HUES48 (cell line): ENCODE results near the gene CTNNA1.
A peak's percentile ranks its signal among the peaks of the same experiment; 100 is the strongest.
"Not testable (repeated sequence)": the region's sequence is repeated elsewhere in the genome, so short reads cannot be mapped to it uniquely, and the experiment has no call there.

ENCODE experiments used
- H3K27ac ChIP-seq: one replicate; pipeline ENCODE4 v1.7.0; 2013; ENCODE audit warnings: low read depth, low read length, inconsistent platforms
- H3K27me3 ChIP-seq: 2 replicates; pipeline ENCODE4 v1.6.1; 2013; ENCODE audit warnings: mild to moderate bottlenecking, low read length; ENCODE audit not compliant: control insufficient read depth, insufficient read depth
- H3K36me3 ChIP-seq: 2 replicates; pipeline ENCODE4 v1.6.1; 2013; ENCODE audit warnings: low read length; ENCODE audit not compliant: control insufficient read depth, insufficient read depth
- H3K4me1 ChIP-seq: 2 replicates; pipeline ENCODE4 v1.6.1; 2013; ENCODE audit warnings: mild to moderate bottlenecking, low read length; ENCODE audit not compliant: control insufficient read depth, insufficient read depth
- H3K4me3 ChIP-seq: 2 replicates; pipeline ENCODE4 v1.5.1; 2013; ENCODE audit warnings: mild to moderate bottlenecking, low read depth, low read length
- H3K9ac ChIP-seq: 2 replicates; pipeline ENCODE4 v1.6.1; 2013; ENCODE audit warnings: mild to moderate bottlenecking, low read depth, low read length, moderate library complexity
- H3K9me3 ChIP-seq: 2 replicates; pipeline ENCODE4 v1.6.1; 2013; ENCODE audit warnings: low read length; ENCODE audit not compliant: control insufficient read depth, insufficient read depth

Gene CTNNA1

DNA sequence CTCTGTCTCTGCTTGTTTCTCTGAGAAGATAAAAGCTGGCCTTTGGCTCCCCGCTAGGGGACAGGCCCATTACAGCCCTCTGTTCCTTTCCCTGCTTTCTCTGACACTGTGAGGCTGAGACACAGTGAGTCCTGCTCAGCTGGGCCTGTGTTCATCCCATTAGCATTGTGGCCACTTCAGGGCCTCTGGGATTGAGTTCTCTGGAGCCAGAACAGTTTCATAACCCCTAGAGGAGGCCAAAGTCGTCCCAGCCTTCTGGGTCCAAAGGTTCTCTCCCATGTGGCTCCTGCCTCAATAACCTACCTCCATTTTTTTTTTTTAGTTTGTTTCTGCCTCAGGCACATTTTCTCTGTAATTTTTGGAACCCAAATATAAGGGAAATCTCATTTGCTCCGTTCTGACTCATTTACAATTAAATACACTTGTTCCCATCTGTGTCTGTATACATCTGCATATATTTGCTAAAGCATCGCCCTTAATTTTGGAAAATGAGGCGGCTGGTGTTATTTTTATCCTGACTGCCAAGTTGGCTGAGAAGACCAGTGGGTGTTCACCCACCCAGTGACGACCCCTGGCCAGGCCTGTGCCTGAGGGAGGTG is 27.3 kb upstream of the CTNNA1 start:
- H3K27ac ChIP-seq: peak overlapping the region; percentile 70
- H3K9me3 ChIP-seq: no peaks in the 10 kb centered on the region
- H3K27me3 ChIP-seq: no peaks in the 10 kb centered on the region
- H3K4me3 ChIP-seq: no peak overlapping the region
- peaks cover 38% of the 10 kb centered on the region for H3K4me1 ChIP-seq
- peak overlapping the region; percentile 38 for H3K9ac ChIP-seq
- H3K36me3 ChIP-seq: no peaks in the 10 kb centered on the region

DNA sequence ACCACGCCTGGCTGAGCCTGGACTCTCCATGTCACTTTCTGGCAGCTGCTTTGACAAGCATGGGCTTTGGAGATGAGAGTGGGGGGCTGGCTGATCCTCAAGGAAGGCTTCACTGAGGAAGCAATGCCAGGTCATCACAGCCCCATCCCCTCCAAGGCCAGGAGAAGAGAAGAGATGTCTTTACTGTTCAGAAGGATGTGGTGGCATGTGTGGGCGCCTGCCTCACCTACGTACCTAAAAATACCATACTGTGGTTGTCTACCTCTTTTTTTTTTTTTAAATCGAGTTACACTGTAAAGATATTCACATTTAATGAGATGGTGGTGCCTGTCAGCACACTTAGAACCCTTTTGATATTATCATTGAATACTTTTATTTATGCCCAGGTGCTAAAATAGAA is 26.4 kb upstream of the CTNNA1 start:
- H3K4me1 ChIP-seq: peaks cover 36% of the 10 kb centered on the region
- no peaks in the 10 kb centered on the region for H3K9me3 ChIP-seq
- H3K27ac ChIP-seq: no peak overlapping the region
- no peaks in the 10 kb centered on the region for H3K27me3 ChIP-seq
- no peaks in the 10 kb centered on the region for H3K36me3 ChIP-seq
- H3K4me3 ChIP-seq: no peak overlapping the region
- H3K9ac ChIP-seq: no peak overlapping the region

DNA sequence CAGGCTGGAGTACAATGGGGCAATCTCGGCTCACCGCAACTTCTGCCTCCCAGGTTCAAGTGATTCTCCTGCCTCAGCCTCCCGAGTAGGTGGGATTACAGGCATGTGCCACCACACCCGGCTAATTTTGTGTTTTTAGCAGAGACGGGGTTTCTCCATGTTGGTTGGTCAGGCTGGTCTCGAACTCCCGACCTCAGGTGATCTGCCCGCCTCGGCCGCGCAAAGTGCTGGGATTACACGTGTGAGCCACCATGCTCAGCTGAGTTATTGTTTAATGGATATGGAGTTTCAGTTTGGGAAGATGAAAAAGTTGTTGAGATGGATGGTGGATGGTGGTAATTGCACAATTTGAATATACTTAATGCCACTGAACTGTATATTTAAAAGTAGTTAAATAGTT is 22.7 kb upstream of the CTNNA1 start:
- not testable (repeated sequence) for H3K4me1 ChIP-seq, H3K4me3 ChIP-seq, H3K9me3 ChIP-seq, H3K36me3 ChIP-seq, H3K27ac ChIP-seq, H3K9ac ChIP-seq, H3K27me3 ChIP-seq

DNA sequence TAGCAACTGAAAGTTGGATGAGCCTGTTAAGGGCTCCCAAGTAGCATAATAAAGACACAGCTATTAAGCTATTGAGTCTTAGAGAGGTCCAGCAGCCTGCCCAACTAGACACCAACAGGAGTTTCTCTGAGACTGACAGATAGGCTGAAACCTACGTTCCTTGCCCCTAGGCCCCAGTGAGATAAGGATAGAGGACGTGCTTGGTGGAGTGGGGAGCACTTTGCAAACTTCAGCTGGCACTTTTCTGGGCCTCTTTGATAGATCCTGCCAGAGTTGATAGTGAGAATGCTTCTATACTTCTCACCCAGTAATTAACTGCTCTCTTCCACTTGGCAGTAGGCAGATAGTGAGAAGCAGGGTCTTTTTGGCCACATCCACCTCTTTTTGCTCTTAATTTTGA is 20.8 kb upstream of the CTNNA1 start:
- no peaks in the 10 kb centered on the region for H3K27me3 ChIP-seq
- H3K4me1 ChIP-seq: no peaks in the 10 kb centered on the region
- H3K4me3 ChIP-seq: no peak overlapping the region
- no peak overlapping the region for H3K9ac ChIP-seq
- no peak overlapping the region for H3K27ac ChIP-seq
- no peaks in the 10 kb centered on the region for H3K9me3 ChIP-seq
- H3K36me3 ChIP-seq: no peaks in the 10 kb centered on the region

DNA sequence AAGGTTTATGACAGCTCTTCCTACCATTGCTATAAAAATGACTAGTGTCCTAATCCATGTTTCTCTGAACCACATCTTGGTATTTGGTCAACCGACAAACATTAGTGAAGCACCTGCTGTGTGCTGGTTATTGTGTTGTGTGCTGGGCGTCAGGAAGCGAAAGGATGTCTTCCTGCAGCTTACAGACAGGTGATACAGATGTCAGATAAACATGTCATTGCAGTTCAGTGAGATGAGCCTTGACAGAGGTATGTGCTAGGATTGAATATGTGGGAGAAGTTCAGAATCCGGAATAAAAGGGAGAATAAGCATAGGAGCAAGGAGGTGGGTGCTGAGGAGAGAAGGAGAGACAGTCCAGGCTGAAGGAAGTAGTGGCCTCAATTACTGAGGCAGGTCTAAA is 20.3 kb upstream of the CTNNA1 start:
- no peaks in the 10 kb centered on the region for H3K9me3 ChIP-seq
- no peak overlapping the region for H3K9ac ChIP-seq
- no peaks in the 10 kb centered on the region for H3K36me3 ChIP-seq
- no peaks in the 10 kb centered on the region for H3K4me1 ChIP-seq
- H3K27me3 ChIP-seq: no peaks in the 10 kb centered on the region
- H3K27ac ChIP-seq: no peak overlapping the region
- no peak overlapping the region for H3K4me3 ChIP-seq

DNA sequence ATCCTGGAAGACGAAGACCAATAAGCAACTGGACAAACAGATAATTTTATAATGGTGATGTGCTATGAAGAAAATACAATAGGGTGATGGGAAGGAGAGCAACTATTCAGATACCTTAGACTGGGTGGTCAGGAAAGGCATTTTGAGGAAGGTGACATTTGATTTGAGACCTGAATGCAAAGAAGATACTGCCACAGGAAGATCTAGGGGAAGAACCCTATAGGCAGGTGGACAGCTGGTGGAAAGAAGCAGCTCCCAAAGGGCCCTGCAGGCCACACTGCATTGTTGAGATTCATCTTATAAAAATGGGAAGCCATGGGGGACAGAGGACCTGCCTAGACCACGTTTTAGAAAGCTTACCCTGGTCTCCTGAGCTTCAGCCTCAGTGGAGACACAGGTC is 19.7 kb upstream of the CTNNA1 start:
- Histone ChIP-seq H3K4me3 (no peak overlapping the region), H3K9me3 (no peaks in the 10 kb centered on the region), H3K27ac (no peak overlapping the region), H3K27me3 (no peaks in the 10 kb centered on the region), H3K36me3 (no peaks in the 10 kb centered on the region), H3K9ac (no peak overlapping the region), H3K4me1 (no peaks in the 10 kb centered on the region)

DNA sequence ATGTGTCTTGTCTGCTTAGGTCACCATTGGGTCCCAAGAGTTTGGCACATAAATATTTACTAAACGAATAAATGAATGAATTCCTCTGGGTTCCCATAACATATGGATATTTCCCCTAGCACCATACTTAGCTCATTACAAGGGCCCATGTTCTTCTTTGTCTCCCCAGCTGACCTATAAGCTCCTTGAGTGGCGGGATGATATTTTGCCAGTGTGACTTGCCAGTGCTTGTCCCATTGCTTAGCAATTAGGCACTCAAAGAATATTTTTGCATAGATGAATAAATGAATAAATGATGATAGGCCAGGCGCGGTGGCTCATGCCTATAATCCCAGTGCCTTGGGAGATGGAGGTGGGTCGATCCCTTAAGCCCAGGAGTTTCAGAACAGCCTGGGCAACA is 16.9 kb upstream of the CTNNA1 start:
- H3K4me1 ChIP-seq: peaks cover 5% of the 10 kb centered on the region; the same call in 1 of the 2 replicates
- no peaks in the 10 kb centered on the region for H3K9me3 ChIP-seq
- no peaks in the 10 kb centered on the region for H3K27me3 ChIP-seq
- H3K9ac ChIP-seq: no peak overlapping the region
- H3K4me3 ChIP-seq: no peak overlapping the region
- H3K36me3 ChIP-seq: no peaks in the 10 kb centered on the region
- no peak overlapping the region for H3K27ac ChIP-seq

DNA sequence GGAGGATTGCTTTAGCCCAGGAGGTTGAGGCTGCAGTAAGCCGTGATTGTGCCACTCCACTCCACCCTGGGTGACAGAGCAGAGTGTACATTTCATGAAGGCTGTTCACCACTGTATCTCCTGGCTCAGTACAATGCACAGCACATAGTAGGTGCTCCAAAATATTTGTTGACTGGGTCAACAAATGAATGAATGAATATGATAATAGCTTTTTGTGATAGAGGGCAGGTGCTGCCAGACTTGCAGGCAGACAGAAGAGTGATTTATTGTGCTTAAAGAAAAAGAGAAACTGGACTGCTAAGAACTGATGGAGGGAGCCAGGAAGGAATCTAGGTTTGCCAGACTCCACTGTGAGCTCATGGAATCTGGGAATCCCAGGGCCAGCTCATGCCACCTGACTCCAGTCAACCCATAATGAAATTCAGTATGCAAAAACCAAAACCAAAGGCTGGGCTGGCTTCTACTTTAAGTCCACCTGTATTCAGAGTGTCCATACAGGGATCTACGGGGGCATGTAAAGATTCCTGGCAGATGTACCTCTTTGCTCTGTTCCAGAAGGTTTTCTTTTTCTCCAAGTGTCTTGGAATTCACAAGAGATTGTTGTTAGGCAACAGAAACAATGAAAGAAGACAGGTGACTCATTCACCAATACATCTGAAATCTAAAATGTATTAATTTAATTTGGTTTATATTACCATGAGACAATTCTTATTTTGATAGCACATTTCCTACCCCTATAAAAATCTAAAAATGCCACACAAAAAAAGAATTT is 15.5 kb upstream of the CTNNA1 start:
- Histone ChIP-seq H3K9me3 (no peaks in the 10 kb centered on the region), H3K36me3 (no peaks in the 10 kb centered on the region), H3K9ac (no peak overlapping the region), H3K4me3 (no peak overlapping the region), H3K4me1 (peaks cover 5% of the 10 kb centered on the region; the same call in 1 of the 2 replicates), H3K27ac (no peak overlapping the region), H3K27me3 (no peaks in the 10 kb centered on the region)

DNA sequence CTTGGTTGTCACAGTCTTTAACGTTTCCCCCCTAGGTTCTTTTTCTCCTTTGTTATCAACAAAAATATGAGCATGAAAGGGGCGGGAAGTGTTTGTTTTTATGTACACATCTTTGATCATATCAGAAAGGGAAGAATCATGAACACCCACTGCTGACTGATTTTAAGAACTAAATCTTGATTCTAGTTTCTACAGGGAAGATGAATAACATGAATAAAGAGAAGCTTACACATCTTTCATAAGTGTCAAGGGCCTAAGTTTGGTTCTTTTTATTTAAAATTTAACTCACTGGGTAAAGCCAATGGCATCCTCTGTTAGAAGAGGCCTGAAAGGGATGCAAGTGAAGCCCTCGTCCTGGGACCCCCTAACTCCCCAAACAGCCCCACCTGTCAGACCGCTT is 14.8 kb upstream of the CTNNA1 start:
- Histone ChIP-seq H3K9ac (no peak overlapping the region), H3K27ac (no peak overlapping the region), H3K27me3 (no peaks in the 10 kb centered on the region), H3K36me3 (no peaks in the 10 kb centered on the region), H3K4me3 (no peak overlapping the region), H3K4me1 (peaks cover 5% of the 10 kb centered on the region; the same call in 1 of the 2 replicates), H3K9me3 (no peaks in the 10 kb centered on the region)

DNA sequence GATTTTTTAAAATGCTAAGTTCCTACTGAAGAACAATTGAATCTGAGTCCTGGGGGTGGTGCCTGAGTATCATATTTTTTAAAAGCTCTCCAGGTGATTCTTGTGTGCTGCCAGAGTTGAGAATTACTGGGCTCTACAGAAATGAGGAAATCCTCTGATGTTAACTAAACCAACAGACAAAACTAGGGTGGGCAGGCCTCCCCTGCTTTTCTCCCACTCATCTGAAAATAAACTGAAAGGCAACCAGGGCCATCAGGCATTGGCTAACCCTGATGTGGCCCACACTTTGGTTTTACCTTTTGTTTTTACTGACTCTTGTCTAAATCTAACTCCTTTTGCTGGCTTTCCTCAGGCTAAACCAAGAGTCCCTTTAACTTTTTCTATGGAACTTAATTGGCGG is 13.3 kb upstream of the CTNNA1 start:
- H3K36me3 ChIP-seq: no peaks in the 10 kb centered on the region
- no peak overlapping the region for H3K27ac ChIP-seq
- H3K9me3 ChIP-seq: no peaks in the 10 kb centered on the region
- H3K4me3 ChIP-seq: no peak overlapping the region
- peaks cover 5% of the 10 kb centered on the region; the same call in 1 of the 2 replicates for H3K4me1 ChIP-seq
- no peaks in the 10 kb centered on the region for H3K27me3 ChIP-seq
- no peak overlapping the region for H3K9ac ChIP-seq

DNA sequence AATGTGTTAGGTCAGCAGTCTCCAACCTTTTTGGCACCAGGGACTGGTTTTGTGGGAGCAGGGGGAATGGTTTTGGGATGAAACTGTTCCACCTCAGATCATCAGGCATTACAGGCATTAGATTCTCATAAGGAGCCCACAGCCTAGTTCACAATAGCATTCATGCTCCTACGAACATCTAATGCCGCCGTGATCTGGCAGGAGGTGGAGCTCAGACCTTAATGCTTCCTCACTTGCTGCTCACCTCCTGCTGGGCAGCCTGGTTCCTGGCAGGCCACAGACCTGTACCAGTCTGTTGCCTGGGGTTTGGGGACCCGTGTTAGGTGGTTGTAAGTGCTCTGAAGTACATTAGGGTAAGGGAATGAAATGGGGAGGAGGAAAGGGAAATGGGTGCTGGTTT is 9.7 kb upstream of the CTNNA1 start:
- H3K27ac ChIP-seq: no peak overlapping the region
- peaks cover 5% of the 10 kb centered on the region; the same call in 1 of the 2 replicates for H3K4me1 ChIP-seq
- no peak overlapping the region for H3K4me3 ChIP-seq
- H3K36me3 ChIP-seq: no peaks in the 10 kb centered on the region
- H3K27me3 ChIP-seq: no peaks in the 10 kb centered on the region
- H3K9ac ChIP-seq: no peak overlapping the region
- no peaks in the 10 kb centered on the region for H3K9me3 ChIP-seq
